Trophoblast cell (in vitro differentiated cells and primary cell): Measurements from ENCODE around the gene NRF1.
"Not testable (repeated sequence)": the region's sequence is repeated elsewhere in the genome, so short reads cannot be mapped to it uniquely, and the experiment has no call there.

Experiments
- DNase-seq, 2 donors: peaks; one replicate each; pipeline ENCODE4 v3.0.0-alpha.2; 2016
- H2AFZ ChIP-seq: 2 replicates; pipeline ENCODE4 v1.6.1; 2013; ENCODE audit warnings: low read length, moderate library complexity, mild to moderate bottlenecking; ENCODE audit not compliant: insufficient read depth, poor library complexity
- H2AK5ac ChIP-seq: 2 replicates; pipeline ENCODE4 v1.6.1; 2013; ENCODE audit warnings: mild to moderate bottlenecking, low read length
- H2BK120ac ChIP-seq: 2 replicates; pipeline ENCODE4 v1.6.1; 2013; ENCODE audit warnings: low read length, mild to moderate bottlenecking, moderate library complexity; ENCODE audit not compliant: insufficient read depth, poor library complexity
- H2BK12ac ChIP-seq: 2 replicates; pipeline ENCODE4 v1.6.1; 2013; ENCODE audit warnings: mild to moderate bottlenecking, low read length, moderate library complexity
- H2BK5ac ChIP-seq: 2 replicates; pipeline ENCODE4 v1.6.1; 2013; ENCODE audit warnings: low read length, low read depth, moderate library complexity, mild to moderate bottlenecking; ENCODE audit not compliant: poor library complexity
- H3K14ac ChIP-seq: 2 replicates; pipeline ENCODE4 v1.6.1; 2013; ENCODE audit warnings: mild to moderate bottlenecking, low read length
- H3K18ac ChIP-seq: 2 replicates; pipeline ENCODE4 v1.6.1; 2013; ENCODE audit warnings: mild to moderate bottlenecking, low read length
- H3K23ac ChIP-seq: 2 replicates; pipeline ENCODE4 v1.6.1; 2013; ENCODE audit warnings: low read length
- H3K27ac ChIP-seq: 2 replicates; pipeline ENCODE4 v1.5.1; 2013; ENCODE audit warnings: low read depth, mild to moderate bottlenecking, inconsistent platforms, low read length, moderate library complexity
- H3K27me3 ChIP-seq: 2 replicates; pipeline ENCODE4 v1.6.1; 2013; ENCODE audit warnings: inconsistent platforms, mild to moderate bottlenecking, low read length, moderate library complexity; ENCODE audit not compliant: insufficient read depth
- H3K36me3 ChIP-seq, 2 experiments: 1 replicate in 1 of 2; 2 replicates in 1 of 2; pipeline ENCODE4 v1.6.1; 2013; ENCODE audit warnings: low read length in 2 of 2, mild to moderate bottlenecking in 2 of 2, moderate library complexity in 1 of 2; ENCODE audit not compliant: insufficient read depth in 2 of 2, control insufficient read depth in 1 of 2
- H3K4ac ChIP-seq: 2 replicates; pipeline ENCODE4 v1.6.1; 2013; ENCODE audit warnings: low read depth, mild to moderate bottlenecking, low read length, moderate library complexity
- H3K4me1 ChIP-seq, 2 experiments: 1 replicate in 1 of 2; 2 replicates in 1 of 2; pipeline ENCODE4 v1.6.1; 2013; ENCODE audit warnings: low read length in 2 of 2, mild to moderate bottlenecking in 2 of 2, moderate library complexity in 1 of 2; ENCODE audit not compliant: insufficient read depth in 2 of 2, control insufficient read depth in 1 of 2
- H3K4me2 ChIP-seq: 2 replicates; pipeline ENCODE4 v1.6.1; 2013; ENCODE audit warnings: inconsistent platforms, mild to moderate bottlenecking, low read length, moderate library complexity
- H3K4me3 ChIP-seq: 2 replicates; pipeline ENCODE4 v1.5.1; 2013; ENCODE audit warnings: mild to moderate bottlenecking, low read depth, low read length, inconsistent platforms
- H3K79me1 ChIP-seq: one replicate; pipeline ENCODE4 v1.6.1; 2013; ENCODE audit warnings: low read length
- H3K79me2 ChIP-seq: 2 replicates; pipeline ENCODE4 v1.6.1; 2013; ENCODE audit warnings: low read length, mild to moderate bottlenecking; ENCODE audit not compliant: control insufficient read depth, insufficient read depth, poor library complexity
- H3K9ac ChIP-seq: 2 replicates; pipeline ENCODE4 v1.6.1; 2013; ENCODE audit warnings: mild to moderate bottlenecking, low read length
- H3K9me3 ChIP-seq: 2 replicates; pipeline ENCODE4 v1.6.1; 2013; ENCODE audit warnings: low read depth, mild to moderate bottlenecking, control low read depth, inconsistent platforms, low read length; ENCODE audit not compliant: insufficient read depth
- H4K12ac ChIP-seq: 2 replicates; pipeline ENCODE4 v1.6.1; 2013; ENCODE audit warnings: low read depth, mild to moderate bottlenecking, low read length, moderate library complexity
- H4K8ac ChIP-seq: 2 replicates; pipeline ENCODE4 v1.6.1; 2013; ENCODE audit warnings: low read depth, mild to moderate bottlenecking, low read length, moderate library complexity
- H4K91ac ChIP-seq: one replicate; pipeline ENCODE4 v1.6.1; 2013; ENCODE audit warnings: low read depth, mild to moderate bottlenecking, low read length, moderate library complexity
- WGBS: extraction: QIAGEN DNeasy Blood & Tissue Kit; methylation state at CpG from one replicate; pipeline ENCODE4 v1.1.7; 2013; ENCODE audit warnings: missing lambda C conversion rate; ENCODE audit not compliant: insufficient read length, insufficient coverage; ENCODE audit errors: extremely low coverage; 5-methylcytosine and 5-hydroxymethylcytosine counted together

The NRF1 gene

DNA sequence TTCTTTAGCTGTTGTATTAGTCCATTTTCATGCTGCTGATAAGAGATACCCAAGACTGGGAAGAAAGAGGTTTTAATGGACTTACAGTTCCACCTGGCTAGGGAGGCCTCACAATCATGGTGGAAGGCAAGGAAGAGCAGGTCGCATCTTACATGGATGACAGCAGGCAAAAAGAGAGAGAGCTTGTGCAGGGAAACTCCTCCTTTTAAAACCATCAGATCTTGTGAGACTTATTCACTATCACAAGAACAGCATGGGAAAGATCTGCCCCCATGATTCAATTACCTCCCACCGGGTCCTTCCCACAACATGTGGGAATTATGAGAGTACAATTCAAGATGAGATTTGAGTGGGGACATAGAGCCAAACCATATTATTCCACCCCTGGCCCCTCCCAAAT, 48.4 kb downstream of the NRF1 start:
- not testable (repeated sequence) for H2AFZ ChIP-seq, H3K4me2 ChIP-seq, H2BK5ac ChIP-seq, H3K4me3 ChIP-seq, H3K79me2 ChIP-seq, H3K79me1 ChIP-seq, H3K23ac ChIP-seq, H3K4ac ChIP-seq, H2AK5ac ChIP-seq, DNase-seq, H2BK12ac ChIP-seq, H3K18ac ChIP-seq, H4K8ac ChIP-seq, H3K27ac ChIP-seq, H2BK120ac ChIP-seq, H3K27me3 ChIP-seq, H4K12ac ChIP-seq, H4K91ac ChIP-seq, H3K14ac ChIP-seq, H3K9ac ChIP-seq, H3K4me1 ChIP-seq, H3K9me3 ChIP-seq
- WGBS = no CpG with 5 or more reads among the region's 2 CpGs
- H3K36me3 ChIP-seq = peaks cover 21 to 23% of the 10 kb centered on the region in 2 experiments

DNA sequence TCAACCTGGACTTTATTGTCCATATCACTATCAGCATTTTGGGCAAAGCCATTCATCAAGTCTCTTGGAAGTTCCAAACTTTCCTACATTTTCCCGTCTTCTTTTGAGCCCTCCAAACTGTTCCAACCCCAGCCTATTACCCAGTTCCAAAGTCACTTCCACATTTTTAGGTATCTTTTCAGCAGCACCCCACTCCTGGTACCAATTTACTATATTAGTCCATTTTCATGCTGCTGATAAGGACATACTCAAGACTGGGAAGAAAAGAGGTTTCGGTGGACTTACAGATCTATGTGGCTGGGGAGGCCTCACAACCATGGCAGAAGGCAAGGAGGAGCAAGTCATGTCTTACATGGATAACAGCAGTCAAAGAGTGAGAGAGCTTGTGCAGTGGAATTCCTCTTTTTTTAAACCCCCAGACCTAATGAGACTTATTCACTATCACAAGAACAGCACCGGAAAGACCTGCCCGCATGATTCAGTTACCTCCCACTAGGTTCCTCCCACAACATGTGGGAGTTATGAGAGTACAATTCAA, 50.2 kb downstream of the NRF1 start:
- H3K79me2 ChIP-seq = no peaks in the 10 kb centered on the region
- no peak overlapping the region for H3K4me2 ChIP-seq
- no peak overlapping the region for H2BK12ac ChIP-seq
- H4K91ac ChIP-seq = no peak overlapping the region
- whole genome bisulfite sequencing = no CpG with 5 or more reads among the region's 4 CpGs
- H3K14ac ChIP-seq = no peak overlapping the region
- no peaks in the 10 kb centered on the region for H3K79me1 ChIP-seq
- H3K18ac ChIP-seq = no peak overlapping the region
- no peak overlapping the region for H2BK5ac ChIP-seq
- no peak overlapping the region for H2BK120ac ChIP-seq
- no peak overlapping the region for H2AFZ ChIP-seq
- no peaks in the 10 kb centered on the region for H3K4me1 ChIP-seq
- no peak overlapping the region for H4K8ac ChIP-seq
- H2AK5ac ChIP-seq = no peak overlapping the region
- peaks cover 21 to 23% of the 10 kb centered on the region in 2 experiments for H3K36me3 ChIP-seq
- H3K4me3 ChIP-seq = no peak overlapping the region
- no peak for DNase-seq
- no peak overlapping the region for H3K4ac ChIP-seq
- no peak overlapping the region for H3K23ac ChIP-seq
- H3K27me3 ChIP-seq = no peaks in the 10 kb centered on the region
- H4K12ac ChIP-seq = no peak overlapping the region
- H3K27ac ChIP-seq = no peak overlapping the region
- H3K9ac ChIP-seq = no peak overlapping the region
- peaks cover 12% of the 10 kb centered on the region for H3K9me3 ChIP-seq

DNA sequence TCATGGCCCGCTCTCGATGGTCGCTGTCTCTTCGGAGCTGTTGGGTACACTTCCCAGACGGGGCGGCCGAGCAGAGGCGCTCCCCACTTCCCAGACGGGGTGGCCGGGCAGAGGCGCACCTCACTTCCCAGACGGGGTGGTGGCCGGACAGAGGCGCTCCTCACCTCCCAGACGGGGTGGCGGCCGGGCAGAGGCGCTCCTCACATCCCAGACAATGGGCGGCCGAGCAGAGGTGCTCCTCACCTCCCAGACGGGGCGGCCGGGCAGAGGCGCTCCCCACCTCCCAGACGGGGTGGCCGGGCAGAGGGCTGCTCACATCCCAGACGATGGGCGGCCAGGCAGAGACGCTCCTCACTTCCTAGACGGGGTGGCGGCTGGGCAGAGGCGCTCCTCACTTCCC, 51.7 kb downstream of the NRF1 start:
- not testable (repeated sequence) for DNase-seq, H3K27me3 ChIP-seq, H2BK12ac ChIP-seq, H3K4me3 ChIP-seq, H3K4me2 ChIP-seq, H3K18ac ChIP-seq, H3K23ac ChIP-seq, H4K8ac ChIP-seq, H2AFZ ChIP-seq, H3K27ac ChIP-seq, H4K12ac ChIP-seq, H4K91ac ChIP-seq, H2BK5ac ChIP-seq, H3K4ac ChIP-seq, H3K79me2 ChIP-seq, H2BK120ac ChIP-seq, H3K79me1 ChIP-seq, H3K9ac ChIP-seq, H2AK5ac ChIP-seq, H3K4me1 ChIP-seq, H3K14ac ChIP-seq
- peaks cover 12% of the 10 kb centered on the region for H3K9me3 ChIP-seq
- H3K36me3 ChIP-seq = peaks cover 16% of the 10 kb centered on the region in 2 experiments
- WGBS = no CpG with 5 or more reads among the region's 32 CpGs

DNA sequence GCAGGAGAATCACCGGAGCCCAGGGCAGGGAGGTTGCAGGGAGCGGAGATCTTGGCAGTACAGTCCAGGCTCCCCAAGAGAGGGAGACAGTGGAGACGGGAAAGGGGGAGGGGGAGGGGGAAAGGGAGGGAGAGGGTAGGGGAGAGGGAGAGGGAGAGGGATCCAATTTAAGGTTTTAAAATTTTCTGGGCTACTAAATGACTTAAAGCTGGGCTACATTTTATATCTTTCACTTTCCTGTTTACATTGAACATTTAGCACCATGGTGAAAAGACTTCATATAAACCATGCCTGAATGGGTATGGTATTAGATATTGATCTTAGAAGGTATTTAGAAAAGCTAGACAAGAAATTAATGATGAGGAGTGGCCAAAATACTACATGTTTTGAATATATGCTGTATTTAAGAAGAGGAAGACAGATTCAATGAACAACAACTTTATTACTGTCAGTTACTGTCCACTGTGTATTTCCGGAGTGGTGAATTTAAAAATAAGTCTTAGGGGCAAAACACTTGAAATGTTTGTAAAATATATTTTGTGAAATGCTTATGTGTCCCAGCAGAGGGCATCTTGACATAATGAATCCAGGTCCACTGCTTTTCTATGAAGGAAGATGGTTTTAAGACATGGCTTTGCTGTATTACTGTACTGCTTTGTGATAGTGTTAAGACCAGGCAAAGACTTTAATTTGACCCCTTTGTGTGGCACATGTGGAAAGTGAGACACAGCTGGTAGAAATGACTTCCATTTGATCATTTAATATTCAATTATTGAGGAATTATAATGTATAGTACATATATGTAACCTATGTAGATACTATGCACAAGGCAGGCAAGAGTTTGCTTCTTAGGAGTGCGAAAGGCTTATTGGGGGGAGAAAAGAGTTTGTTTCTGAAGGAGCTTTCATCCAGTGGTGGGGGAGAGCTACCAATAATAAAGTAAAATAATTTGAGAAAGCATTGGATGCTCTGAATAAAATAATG, 52.8 kb downstream of the NRF1 start:
- Histone ChIP-seq H3K27me3 (no peaks in the 10 kb centered on the region), H3K79me2 (no peaks in the 10 kb centered on the region), H3K36me3 (peaks cover 11 to 12% of the 10 kb centered on the region in 2 experiments), H3K9me3 (peaks cover 12% of the 10 kb centered on the region), H3K4me3 (no peak overlapping the region), H2AK5ac (no peak overlapping the region), H3K27ac (no peak overlapping the region), H3K9ac (no peak overlapping the region), H3K14ac (no peak overlapping the region), H4K12ac (no peak overlapping the region), H2BK12ac (no peak overlapping the region), H3K4me1 (no peaks in the 10 kb centered on the region), H2BK5ac (no peak overlapping the region), H4K8ac (no peak overlapping the region), H3K18ac (no peak overlapping the region), H3K23ac (no peak overlapping the region), H2AFZ (no peak overlapping the region), H2BK120ac (no peak overlapping the region), H4K91ac (no peak overlapping the region), H3K79me1 (no peaks in the 10 kb centered on the region), H3K4me2 (no peak overlapping the region), H3K4ac (no peak overlapping the region)
- no CpG with 5 or more reads among the region's 5 CpGs for WGBS
- DNase-seq = peak in 1 of 2 donors; percentile 71
